HG02973 (cell line): ENCODE data around the gene EFR3B.

Experiments
- ATAC-seq: cut with Tn5 transposase; IDR thresholded peaks from one replicate; pipeline ENCODE4 v1.9.1; 2021; ENCODE audit warnings: moderate library complexity; ENCODE audit not compliant: unreplicated experiment

EFR3B gene

DNA sequence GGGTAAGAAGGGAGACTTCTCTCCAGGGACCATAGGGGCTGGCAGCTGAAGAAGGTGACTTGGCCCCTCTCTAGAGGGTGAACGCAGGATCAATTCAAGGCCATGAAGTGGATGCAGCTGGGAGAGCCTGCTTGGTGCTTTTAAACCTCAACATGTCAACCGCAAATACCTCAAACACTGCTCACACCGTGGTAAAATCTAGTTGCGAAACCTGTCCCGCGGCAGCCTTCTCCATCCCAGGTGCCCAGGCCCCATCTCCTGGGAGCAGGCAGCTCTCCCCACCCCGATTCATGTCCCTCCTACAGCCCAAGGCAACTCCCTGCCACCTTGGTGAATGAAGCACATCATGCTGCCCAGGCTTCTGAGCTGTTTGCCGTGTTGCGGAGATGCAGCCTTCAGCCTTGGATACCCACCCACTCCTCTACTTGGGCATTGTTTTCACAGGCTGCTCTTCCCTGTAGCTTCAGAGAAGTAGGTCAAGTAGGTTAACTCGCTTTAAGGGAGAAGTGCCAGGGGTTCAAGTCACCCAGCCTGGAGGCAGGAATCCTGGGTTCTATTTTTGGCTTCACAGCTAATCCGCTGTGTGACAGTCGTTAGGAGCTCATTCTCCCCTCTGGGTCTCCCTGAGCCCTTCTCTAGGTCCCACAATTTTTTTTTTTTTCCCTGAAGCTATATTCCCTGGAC, 6.2 kb upstream of the EFR3B start:
- no peak for ATAC-seq

DNA sequence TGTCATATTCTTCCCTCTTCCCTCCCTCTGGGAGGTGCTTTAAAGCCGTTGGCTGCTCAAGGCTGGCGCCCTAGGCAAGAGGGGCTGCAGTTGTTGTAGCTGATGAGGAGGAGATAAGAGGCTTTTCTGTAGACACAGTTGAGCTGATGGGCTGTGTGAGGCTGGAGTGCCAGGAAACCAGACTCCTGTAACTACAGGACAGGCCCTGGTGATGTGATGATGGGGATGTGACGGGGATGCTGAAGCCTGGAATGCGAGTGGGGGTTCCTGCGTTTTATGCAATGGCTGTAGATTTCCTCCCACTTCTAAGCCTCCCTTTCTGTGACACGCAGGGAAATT, 5.7 kb upstream of the EFR3B start:
- no peak for ATAC-seq

DNA sequence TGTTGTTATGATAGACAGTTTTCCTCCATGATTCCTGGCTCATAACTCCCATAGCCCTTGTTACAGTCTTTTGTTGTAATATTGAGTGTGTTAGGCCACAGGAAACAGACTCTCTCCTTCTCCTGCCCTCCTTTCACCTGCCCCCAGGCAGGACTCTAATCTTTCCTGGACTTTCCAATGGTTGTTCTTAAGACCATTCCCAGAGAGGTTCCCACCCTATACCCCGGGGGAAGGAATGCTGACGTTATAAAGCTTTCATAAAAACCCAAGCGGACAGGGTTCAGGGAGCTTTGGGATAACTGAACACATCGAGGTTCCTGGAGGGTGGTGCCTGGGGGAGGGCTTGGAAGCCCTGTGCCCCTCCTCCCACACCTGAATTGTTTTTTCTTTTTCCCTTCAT, 2.8 kb upstream of the EFR3B start:
- ATAC-seq: no peak

GRCh38 chr2:25041307-25041927, 459 bp upstream of the EFR3B start:
- ATAC-seq: peak; percentile 2

DNA sequence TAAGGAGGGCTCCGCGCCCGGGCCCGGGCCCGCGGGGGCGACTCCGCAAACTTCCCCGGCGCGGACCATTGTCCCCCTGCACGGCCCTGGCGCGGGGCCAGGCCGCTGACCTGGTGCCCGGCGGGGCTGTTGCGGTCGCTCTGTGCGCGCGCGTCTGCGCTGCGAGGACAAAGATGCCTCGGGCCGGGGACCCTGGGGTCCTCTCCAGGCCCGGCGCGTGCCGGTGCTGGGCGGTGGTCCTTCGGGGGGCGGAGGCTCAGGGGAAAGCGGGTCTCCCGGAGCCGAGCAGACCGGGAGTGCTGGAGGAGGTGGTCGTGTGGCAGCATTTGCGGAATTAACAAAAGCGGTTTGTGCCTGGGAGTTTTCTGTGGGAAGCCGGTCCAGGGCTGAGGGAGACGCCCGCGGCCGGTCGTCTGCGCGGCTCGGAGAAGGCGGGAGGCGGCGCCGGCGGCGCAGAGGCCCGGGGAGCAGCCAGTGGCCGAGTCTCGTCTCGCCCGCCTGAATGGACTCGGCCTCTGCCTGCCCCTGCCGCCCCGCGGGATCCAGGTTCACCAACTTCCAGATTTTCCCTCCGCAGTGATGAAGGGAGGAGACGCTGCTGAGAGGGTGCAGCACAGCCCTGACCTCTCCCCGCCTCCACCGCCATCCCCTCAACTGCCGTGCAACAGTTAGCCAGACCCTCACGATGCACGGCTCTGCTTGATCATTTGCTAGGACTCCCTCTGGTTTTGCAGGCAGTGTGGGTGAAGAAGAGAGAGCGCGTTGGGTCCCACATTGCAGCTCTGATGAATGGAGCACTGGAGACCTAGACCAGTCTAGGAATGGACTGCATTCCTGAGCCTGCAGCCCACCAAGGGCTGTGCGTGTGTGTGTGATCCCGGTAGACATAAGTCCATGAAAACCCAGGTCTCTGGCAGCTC, 705 bp downstream of the EFR3B start:
- peak; percentile 15 for ATAC-seq

GRCh38 chr2:25043241-25043867, 1.5 kb downstream of the EFR3B start:
- no peak for ATAC-seq

DNA sequence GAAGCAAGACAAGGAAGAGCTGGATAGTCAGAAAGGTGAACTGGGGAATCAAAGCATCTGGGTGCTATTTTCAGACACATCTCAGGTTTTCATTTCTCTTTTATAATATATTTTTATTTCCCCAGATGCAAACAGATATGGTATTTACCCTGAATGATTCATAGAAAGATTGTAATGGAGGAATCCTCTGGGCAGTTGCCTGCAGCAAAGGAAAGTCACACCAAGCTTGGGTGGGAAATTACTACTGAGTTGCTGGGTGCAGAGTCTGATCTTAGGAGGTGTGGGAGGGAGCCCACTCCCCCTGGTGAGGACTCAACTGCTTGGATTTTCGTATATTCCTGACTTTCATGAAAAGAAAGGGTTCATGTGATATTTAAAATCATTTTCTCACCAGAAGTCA, 2.1 kb downstream of the EFR3B start:
- no peak for ATAC-seq

- ATAC-seq: no peak
These were observed 3.1 kb downstream of the EFR3B start for GRCh38 chr2:25044990-25045389.

GRCh38 chr2:25049422-25049821, 7.5 kb downstream of the EFR3B start:
- ATAC-seq: no peak

- no peak for ATAC-seq
These were observed 8.3 kb downstream of the EFR3B start for GRCh38 chr2:25050128-25050527.

DNA sequence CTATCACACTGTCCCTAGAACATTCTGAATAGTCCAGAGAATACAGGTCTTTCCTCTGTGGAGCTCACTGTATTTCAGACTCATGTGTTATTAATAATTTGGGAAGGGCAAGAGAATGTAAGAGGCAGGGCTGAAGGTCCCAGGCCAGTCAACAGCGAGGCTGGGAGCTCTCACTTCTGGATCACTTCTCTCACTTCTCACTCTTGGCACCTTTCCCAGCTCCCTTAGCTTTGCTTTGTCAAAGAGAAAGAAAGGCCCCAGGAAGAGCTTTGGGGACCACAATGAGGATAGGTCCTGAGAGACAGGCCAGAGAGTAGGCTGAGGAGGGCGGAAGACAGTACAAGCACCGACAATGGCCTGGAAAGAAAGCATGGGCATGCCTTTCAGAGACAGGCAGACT, 11.2 kb downstream of the EFR3B start:
- ATAC-seq: no peak

GRCh38 chr2:25054720-25055119, 12.8 kb downstream of the EFR3B start:
- no peak for ATAC-seq

DNA sequence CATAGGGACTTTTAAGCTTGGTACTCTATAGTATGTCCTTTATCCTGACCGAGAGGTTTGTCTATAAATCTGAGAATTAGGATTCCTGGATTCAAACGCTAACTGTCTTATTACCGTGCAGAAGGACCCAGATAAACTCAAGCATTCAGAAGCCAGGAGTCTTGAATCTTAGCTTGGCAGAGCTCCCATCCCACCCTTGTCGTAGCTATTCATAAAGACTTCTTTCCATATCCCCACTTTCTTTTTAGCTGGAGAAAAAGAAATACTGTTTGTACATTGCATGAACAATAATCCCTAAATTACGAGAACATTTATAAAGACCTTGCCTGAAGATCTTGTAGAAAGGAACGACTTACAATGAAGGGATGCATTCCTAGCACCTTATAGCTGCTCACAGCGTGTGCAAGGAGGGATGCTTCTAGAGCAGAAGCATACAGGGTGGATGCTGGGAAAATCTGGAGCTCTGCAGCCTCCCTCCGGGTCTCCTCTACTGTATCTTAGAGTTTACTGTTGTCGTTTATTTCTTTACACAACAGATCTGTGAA, 13.6 kb downstream of the EFR3B start:
- no peak for ATAC-seq

DNA sequence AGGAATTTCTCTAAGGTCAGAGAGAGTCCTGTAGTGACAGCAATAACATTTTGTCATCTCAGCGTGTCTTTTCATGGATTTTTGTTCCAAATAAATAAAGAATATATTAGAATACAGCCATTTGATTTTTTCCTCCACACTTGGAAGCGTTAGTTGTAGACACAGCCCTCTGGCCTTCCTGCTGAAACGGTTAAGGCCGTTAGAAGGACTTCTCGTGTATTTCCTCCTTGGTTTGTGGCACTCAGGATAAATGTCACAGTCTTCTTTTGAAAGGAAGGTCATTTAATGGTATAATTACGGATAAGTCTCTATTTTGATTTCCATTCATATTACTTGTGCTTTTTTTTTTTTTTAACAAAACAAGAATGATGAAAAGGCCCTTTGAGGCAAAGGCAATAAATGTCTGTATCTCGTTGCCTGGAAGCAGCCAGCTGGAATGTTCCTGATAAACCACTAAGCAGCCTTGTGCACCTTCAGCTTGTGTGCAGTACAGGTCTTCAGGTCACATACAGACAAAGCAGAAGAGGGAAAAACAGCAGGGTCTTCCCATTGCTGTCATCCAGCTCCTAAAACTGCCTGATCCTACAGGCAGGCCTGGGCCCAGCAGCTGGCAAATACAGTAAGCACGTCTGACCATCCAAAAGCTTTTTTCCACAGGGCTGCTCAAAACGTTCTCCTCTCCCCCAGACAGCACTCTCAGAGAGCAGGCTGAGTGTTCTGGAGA, 14.4 kb downstream of the EFR3B start:
- no peak for ATAC-seq

- ATAC-seq: no peak
These were observed 20.6 kb downstream of the EFR3B start for GRCh38 chr2:25062511-25062917.

DNA sequence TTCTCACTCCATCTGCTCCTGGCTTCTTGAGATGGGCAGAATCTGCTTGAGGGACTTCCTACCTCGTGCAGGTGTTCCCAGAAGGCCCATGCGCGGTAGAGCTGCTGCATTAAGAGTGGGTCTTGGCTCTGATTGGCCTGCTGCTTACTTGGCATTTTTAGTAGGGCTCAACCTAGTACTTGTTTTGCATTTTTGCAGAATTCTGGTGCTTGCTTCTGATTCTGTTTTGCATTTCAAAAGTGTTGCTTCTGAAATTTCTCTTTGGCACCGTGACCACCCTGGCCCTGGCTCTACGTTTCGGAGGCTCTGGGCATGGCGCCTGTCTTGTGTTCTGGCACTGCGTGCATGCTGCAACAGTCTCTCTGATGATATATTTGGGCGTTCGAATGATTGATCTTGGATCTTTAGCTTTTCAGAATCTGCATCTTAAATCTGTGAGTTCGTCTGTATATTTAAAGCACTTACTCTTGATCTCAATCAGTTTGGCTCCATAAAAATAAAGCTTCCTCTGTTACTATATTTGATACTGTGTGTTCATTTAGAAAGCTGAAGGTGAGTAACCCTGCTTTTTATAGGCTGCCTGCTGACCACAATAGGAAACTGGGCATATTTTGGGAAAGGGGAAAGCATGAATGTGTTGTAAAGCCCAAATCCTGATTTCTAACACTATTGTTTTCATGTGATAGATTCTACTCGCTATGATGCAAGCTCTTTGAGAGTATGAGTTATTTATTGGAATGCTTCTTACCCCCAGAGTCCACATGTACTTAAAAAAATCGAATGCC, 22.2 kb downstream of the EFR3B start:
- no peak for ATAC-seq

GRCh38 chr2:25065768-25066167, 23.9 kb downstream of the EFR3B start:
- no peak for ATAC-seq

- no peak for ATAC-seq
These were observed 24.6 kb downstream of the EFR3B start for GRCh38 chr2:25066455-25066854.

DNA sequence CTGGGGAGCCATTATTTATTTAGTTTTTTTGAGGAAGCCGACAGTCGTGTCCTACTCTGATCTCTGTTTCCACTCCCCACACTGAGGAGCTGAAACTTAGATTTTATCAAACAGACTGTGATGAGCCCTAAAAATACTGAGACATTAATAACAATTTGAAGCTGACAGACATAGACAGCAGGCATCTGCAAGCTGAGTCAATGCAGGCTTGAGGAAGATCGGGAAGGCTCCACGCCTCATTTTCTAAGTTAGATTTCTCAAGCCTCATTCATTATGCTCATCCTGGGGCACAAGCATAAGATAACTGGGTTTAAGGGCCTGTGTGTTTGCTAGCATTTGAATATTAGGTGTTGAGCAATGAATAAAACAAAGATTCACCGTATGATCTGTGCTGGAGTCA, 26.3 kb downstream of the EFR3B start:
- no peak for ATAC-seq

DNA sequence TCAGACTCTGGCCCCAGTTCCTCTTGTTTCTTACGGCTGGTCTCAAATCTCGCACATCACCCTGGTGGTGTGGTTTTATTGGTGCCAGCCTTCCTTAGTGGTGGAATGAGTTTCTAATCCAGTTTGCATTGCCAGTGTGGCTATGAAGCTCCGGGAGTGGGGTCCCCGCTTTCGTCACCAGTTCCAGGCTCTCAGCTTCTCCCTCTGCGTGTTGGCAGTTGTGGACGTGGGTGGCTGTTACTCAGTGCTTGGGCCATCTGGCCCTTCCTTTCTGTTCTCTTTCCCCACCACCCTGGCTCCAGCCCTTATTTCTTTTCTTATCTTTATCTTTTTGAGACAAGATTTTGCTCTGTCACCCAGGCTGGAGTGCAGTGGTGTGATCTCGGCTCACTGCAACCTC, 30.1 kb downstream of the EFR3B start:
- no peak for ATAC-seq
